BLaER1 treated with 17β-estradiol and CSF1 and Interleukin-3, amounts not matched to agents 10 nM and 100 nM (cell line): ENCODE results near the gene LRCH3.
"Not testable (repeated sequence)": the region's sequence is repeated elsewhere in the genome, so short reads cannot be mapped to it uniquely, and the experiment has no call there.

Experiments used
- H3K27ac ChIP-seq, 11 experiments: shearing (Covaris generic); formaldehyde crosslinking; 2 replicates each; pipeline ENCODE4 v1.8.1; 2022
- H3K27me3 ChIP-seq, 11 experiments: shearing (Covaris generic); formaldehyde crosslinking; 2 replicates each; pipeline ENCODE4 v1.8.1; 2022
- H3K36me3 ChIP-seq, 11 experiments: shearing (Covaris generic); formaldehyde crosslinking; 2 replicates each; pipeline ENCODE4 v1.8.1; 2022
- H3K4me1 ChIP-seq, 10 experiments: shearing (Covaris generic); formaldehyde crosslinking; 2 replicates each; pipeline ENCODE4 v1.8.1; 2022
- H3K4me2 ChIP-seq, 11 experiments: shearing (Covaris generic); formaldehyde crosslinking; 2 replicates each; pipeline ENCODE4 v1.8.1; 2022
- H3K4me3 ChIP-seq, 10 experiments: shearing (Covaris generic); formaldehyde crosslinking; 2 replicates each; pipeline ENCODE4 v1.8.1; 2022
- H3K9ac ChIP-seq, 11 experiments: shearing (Covaris generic); formaldehyde crosslinking; 2 replicates each; pipeline ENCODE4 v1.8.1; 2022
- H3K9me3 ChIP-seq, 11 experiments: shearing (Covaris generic); formaldehyde crosslinking; replicated peaks in 1 of 11; 2 replicates each; pipeline ENCODE4 v1.8.1; 2022
- H4K20me1 ChIP-seq, 11 experiments: shearing (Covaris generic); formaldehyde crosslinking; 2 replicates each; pipeline ENCODE4 v1.8.1; 2022
- Cebpa-rat ChIP-seq, 11 experiments: shearing (Covaris generic); IDR thresholded peaks; 2 replicates each; pipeline ENCODE4 v1.8.1; 2022

The LRCH3 gene

GRCh38 chr3:197907196-197907595 is 116.1 kb downstream of the LRCH3 start:
- H3K36me3 ChIP-seq, result no peaks in the 10 kb centered on the region
- no peak for TF ChIP-seq Cebpa-rat (IDR thresholded peaks at IDR 0.05)
- no peak overlapping the region for H3K27ac ChIP-seq

DNA sequence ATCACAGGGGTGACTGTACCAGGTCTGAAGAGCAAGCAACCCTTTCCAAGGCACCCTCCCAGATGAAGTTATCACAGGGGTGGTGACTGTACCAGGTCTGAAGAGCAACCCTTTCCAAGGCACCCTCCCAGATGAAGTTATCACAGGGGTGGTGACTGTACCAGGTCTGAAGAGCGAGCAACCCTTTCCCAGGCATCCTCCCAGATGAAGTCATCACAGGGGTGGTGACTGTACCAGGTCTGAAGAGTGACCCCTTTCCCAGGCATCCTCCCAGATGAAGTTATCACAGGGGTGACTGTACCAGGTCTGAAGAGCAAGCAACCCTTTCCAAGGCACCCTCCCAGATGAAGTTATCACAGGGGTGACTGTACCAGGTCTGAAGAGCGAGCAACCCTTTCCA is 117.5 kb downstream of the LRCH3 start:
- not testable (repeated sequence) for H3K27ac ChIP-seq, H3K9ac ChIP-seq, H3K9me3 ChIP-seq, H3K36me3 ChIP-seq, H3K4me1 ChIP-seq, H3K4me2 ChIP-seq, H4K20me1 ChIP-seq, H3K4me3 ChIP-seq, H3K27me3 ChIP-seq

More at GRCh38 chr3:197907196-197907595, 116.1 kb downstream of the LRCH3 start:
- Histone ChIP-seq H3K9ac (no peak overlapping the region), H3K4me2 (no peak overlapping the region), H3K27me3 (no peaks in the 10 kb centered on the region), H3K4me3 (no peak overlapping the region), H4K20me1 (no peaks in the 10 kb centered on the region), H3K9me3 (peaks cover 0 to 7% (median 5%) of the 10 kb centered on the region in 11 experiments; a peak in 6 of 22 replicates), H3K4me1 (no peaks in the 10 kb centered on the region)

GRCh38 chr3:197908957-197909701 is 118.1 kb downstream of the LRCH3 start:
- H3K27ac ChIP-seq, result no peak overlapping the region
- no peaks in the 10 kb centered on the region for H3K27me3 ChIP-seq
- H3K4me1 ChIP-seq, result peaks cover 0 to 6% (median 0%) of the 10 kb centered on the region in 10 experiments; a peak in 2 of 20 replicates
- TF ChIP-seq Cebpa-rat (IDR thresholded peaks at IDR 0.05), result peak in 1 of 11 experiments; percentile 37; a peak in 1 of 22 replicates
- no peaks in the 10 kb centered on the region for H3K36me3 ChIP-seq
- H3K4me3 ChIP-seq, result no peak overlapping the region
- H3K4me2 ChIP-seq, result no peak overlapping the region
- no peaks in the 10 kb centered on the region for H4K20me1 ChIP-seq
- H3K9ac ChIP-seq, result no peak overlapping the region
- H3K9me3 ChIP-seq, result no peaks in the 10 kb centered on the region

DNA sequence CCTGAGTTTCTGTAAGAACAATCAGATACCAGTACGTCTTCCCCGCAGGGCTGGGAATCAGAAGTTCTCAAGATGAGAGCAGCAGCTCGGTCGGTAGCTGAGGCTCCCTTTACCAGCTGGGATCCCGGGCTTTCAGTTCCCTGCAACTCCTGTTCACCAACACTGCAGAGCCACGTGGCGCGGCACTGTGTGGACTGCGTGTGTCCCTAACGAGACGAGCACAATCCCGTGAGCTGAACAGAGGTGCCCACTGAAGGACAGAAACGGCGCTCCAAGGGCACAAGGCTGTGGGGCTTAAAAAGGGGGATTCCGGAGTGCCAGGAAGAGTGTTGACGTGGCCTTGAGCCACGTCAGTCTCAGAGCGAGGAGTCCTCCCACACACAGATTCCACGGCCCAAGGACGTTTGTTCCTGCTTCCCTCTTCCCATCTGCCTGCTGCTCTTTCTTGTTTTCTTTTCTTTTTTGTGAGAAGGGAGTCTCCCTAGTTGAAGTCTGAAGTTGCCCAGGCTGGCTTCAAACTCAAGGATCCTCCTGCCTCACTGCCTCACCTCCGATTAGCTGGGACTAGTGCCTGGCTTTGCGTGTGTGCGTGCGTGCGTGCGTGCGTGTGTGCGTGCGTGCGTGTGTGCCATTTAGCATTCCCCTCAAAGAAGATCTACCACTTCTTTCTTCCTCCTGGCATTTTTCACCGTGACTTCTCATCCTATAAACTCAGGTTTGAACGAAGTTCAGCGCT is 121.9 kb downstream of the LRCH3 start:
- no peak for TF ChIP-seq Cebpa-rat (IDR thresholded peaks at IDR 0.05)
- Histone ChIP-seq H4K20me1 (no peaks in the 10 kb centered on the region; a peak in 1 of 22 replicates), H3K4me2 (no peak overlapping the region), H3K27ac (no peak overlapping the region), H3K4me1 (peaks cover 0 to 8% (median 0%) of the 10 kb centered on the region in 10 experiments; a peak in 2 of 20 replicates), H3K9me3 (no peaks in the 10 kb centered on the region), H3K4me3 (no peak overlapping the region), H3K27me3 (no peaks in the 10 kb centered on the region), H3K9ac (no peak overlapping the region), H3K36me3 (no peaks in the 10 kb centered on the region)

DNA sequence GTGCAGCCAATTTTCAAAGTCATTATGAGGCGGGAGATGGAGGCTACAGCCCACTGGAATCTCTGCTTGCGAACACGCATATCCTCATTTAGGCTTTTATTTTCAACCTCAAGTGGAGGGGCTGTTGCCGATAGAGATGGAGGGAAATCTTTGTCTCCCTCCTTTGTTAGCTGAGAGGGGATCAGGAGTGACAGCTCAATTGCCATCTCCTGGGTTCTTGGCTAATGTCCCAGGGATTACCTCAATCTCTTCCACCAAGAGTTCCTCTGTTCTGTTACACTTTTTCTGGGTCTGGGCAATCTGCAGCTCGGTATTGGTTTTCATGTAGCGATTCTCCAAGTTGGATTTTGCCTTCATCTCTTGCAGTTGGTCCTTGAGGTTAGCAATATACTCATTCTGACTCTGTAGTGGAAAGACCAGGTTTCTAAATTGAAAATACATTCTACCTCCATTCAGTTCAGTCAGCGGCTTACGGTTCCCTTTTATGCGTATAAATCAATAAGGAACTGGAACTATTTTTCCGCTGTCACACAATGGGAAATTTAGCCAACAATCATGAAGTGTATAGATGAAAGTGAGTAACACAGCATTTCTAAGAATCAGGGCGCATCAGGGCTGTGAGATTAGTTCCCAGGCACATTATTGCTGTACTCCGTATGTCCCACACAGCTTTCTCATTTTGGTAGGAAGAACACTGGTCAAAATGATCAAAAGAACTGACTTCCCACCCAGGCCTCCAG is 122.8 kb downstream of the LRCH3 start:
- no peaks in the 10 kb centered on the region for H3K27me3 ChIP-seq
- H3K4me2 ChIP-seq, result 0 out of 22 replicates have a peak overlapping the region, but pooled peaks of 1 of the 11 experiments have one; percentile 10
- H3K36me3 ChIP-seq, result no peaks in the 10 kb centered on the region
- H4K20me1 ChIP-seq, result no peaks in the 10 kb centered on the region; a peak in 1 of 22 replicates
- TF ChIP-seq Cebpa-rat (IDR thresholded peaks at IDR 0.05), result no peak
- peaks cover 0 to 8% (median 0%) of the 10 kb centered on the region in 10 experiments; a peak in 2 of 20 replicates for H3K4me1 ChIP-seq
- H3K9ac ChIP-seq, result no peak overlapping the region
- H3K27ac ChIP-seq, result no peak overlapping the region
- no peak overlapping the region for H3K4me3 ChIP-seq
- H3K9me3 ChIP-seq, result no peaks in the 10 kb centered on the region

GRCh38 chr3:197921429-197922275 is 130.6 kb downstream of the LRCH3 start:
- not testable (repeated sequence) for H3K27ac ChIP-seq, H3K36me3 ChIP-seq, H3K4me1 ChIP-seq, H3K9ac ChIP-seq, H3K27me3 ChIP-seq, H4K20me1 ChIP-seq, H3K4me2 ChIP-seq, H3K4me3 ChIP-seq
- peaks cover 8 to 18% (median 15%) of the 10 kb centered on the region in 11 experiments; a peak in 16 of 22 replicates for H3K9me3 ChIP-seq

DNA sequence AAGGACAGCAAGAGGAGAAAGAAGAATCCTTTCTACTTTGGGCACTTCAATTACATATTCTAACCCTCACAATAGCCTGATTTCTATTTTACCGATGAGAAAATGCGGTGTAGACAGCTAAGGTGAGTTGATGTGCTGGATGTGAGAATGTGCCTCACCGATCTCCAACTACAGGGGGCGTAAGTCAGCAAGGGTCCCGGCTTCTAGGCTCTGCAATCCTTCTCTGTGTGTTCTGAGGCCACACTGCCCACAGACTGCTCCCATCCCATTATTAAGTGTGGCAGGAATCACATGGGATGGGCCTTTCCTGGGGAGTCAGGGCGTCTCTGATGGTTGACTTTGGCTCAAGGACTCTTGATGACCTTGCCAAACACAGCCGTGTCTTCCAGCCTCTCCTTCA is 135.4 kb downstream of the LRCH3 start:
- peaks cover 4 to 11% (median 10%) of the 10 kb centered on the region in 11 experiments; a peak in 14 of 22 replicates for H3K9me3 ChIP-seq
- TF ChIP-seq Cebpa-rat (IDR thresholded peaks at IDR 0.05), result no peak
- no peaks in the 10 kb centered on the region for H3K27me3 ChIP-seq
- H3K27ac ChIP-seq, result no peak overlapping the region
- peaks cover 0 to 17% (median 0%) of the 10 kb centered on the region in 11 experiments; a peak in 5 of 22 replicates for H3K36me3 ChIP-seq
- no peak overlapping the region for H3K9ac ChIP-seq
- no peaks in the 10 kb centered on the region for H4K20me1 ChIP-seq
- no peak overlapping the region for H3K4me3 ChIP-seq
- no peaks in the 10 kb centered on the region for H3K4me1 ChIP-seq
- no peak overlapping the region for H3K4me2 ChIP-seq

- H3K27ac ChIP-seq, H3K9ac ChIP-seq, H3K4me2 ChIP-seq, H3K36me3 ChIP-seq, H4K20me1 ChIP-seq, H3K4me1 ChIP-seq, H3K9me3 ChIP-seq, H3K4me3 ChIP-seq, H3K27me3 ChIP-seq: not testable (repeated sequence)
Observed at GRCh38 chr3:197927578-197927977, 136.5 kb downstream of the LRCH3 start.
